Neuron (in vitro differentiated cells): Measurements from ENCODE around the gene PTGES3.
A peak's percentile ranks its signal among the peaks of the same experiment; 100 is the strongest.
"Not testable (repeated sequence)": the region's sequence is repeated elsewhere in the genome, so short reads cannot be mapped to it uniquely, and the experiment has no call there.

ENCODE experiments used
- H2AFZ ChIP-seq: one replicate; pipeline ENCODE4 v1.6.1; 2013; ENCODE audit warnings: low read depth, mild to moderate bottlenecking, inconsistent platforms, low read length, moderate library complexity
- H3K27me3 ChIP-seq: one replicate; pipeline ENCODE4 v1.6.1; 2013; ENCODE audit warnings: low read length; ENCODE audit not compliant: insufficient read depth
- H3K36me3 ChIP-seq: one replicate; pipeline ENCODE4 v1.6.1; 2013; ENCODE audit warnings: low read length; ENCODE audit not compliant: insufficient read depth
- H3K4me1 ChIP-seq: one replicate; pipeline ENCODE4 v1.6.1; 2013; ENCODE audit warnings: low read length; ENCODE audit not compliant: insufficient read depth
- H3K4me3 ChIP-seq: 2 replicates; pipeline ENCODE4 v1.5.1; 2013; ENCODE audit warnings: mild to moderate bottlenecking, low read length, moderate library complexity
- H3K9me3 ChIP-seq: one replicate; pipeline ENCODE4 v1.6.1; 2013; ENCODE audit warnings: low read length

PTGES3 gene, protein sequence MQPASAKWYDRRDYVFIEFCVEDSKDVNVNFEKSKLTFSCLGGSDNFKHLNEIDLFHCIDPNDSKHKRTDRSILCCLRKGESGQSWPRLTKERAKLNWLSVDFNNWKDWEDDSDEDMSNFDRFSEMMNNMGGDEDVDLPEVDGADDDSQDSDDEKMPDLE

DNA sequence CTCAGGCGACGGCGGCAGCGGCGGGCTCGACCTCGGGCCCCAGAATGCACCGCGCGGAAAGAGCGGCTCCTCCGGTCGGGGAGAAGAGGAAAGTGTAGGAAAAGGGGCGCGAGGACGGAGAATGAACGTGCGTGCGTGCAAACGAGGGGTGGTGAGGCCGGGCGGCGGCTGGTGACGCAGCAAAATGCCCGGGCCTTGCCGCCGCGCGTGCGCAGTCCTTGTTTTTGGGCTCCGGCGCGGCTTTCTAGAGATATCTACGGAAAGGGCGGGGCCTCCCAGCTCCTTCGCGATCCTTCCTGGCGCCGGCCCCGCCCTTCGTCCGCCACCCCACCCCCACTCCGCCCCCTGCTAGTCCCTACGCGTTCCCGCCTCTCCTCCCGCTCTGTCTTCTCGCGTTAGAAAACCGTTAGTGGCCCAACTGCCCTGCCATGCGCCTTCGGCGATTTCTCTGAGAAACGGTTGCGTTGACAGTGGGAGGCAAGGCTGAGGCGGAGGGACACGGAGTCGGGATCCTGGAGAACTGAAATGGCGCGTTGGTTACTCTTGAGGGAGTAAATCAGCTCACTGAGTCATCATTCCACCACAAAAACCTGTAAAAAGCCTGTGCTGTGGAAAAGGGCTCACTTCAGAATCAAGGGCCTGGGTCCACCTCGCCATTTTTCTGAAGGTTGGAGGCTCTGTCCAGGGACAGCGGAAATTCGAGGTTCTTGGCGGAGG, at the start of gene PTGES3:
PTGES3 (minus strand) TSS at position 156 of the 717 bp plus-strand sequence. CDS start 285 bp downstream, outside the sequence.
- peak within 1 kb of the TSS; percentile 86 for H3K4me3 ChIP-seq
- no peaks in the 10 kb centered on the region for H3K27me3 ChIP-seq
- H3K9me3 ChIP-seq: no peaks in the 10 kb centered on the region
- H3K4me1 ChIP-seq: peaks cover 20% of the 10 kb centered on the region
- peaks cover 6% of the 10 kb centered on the region for H3K36me3 ChIP-seq
- peak within 1 kb of the TSS; percentile 64 for H2AFZ ChIP-seq

DNA sequence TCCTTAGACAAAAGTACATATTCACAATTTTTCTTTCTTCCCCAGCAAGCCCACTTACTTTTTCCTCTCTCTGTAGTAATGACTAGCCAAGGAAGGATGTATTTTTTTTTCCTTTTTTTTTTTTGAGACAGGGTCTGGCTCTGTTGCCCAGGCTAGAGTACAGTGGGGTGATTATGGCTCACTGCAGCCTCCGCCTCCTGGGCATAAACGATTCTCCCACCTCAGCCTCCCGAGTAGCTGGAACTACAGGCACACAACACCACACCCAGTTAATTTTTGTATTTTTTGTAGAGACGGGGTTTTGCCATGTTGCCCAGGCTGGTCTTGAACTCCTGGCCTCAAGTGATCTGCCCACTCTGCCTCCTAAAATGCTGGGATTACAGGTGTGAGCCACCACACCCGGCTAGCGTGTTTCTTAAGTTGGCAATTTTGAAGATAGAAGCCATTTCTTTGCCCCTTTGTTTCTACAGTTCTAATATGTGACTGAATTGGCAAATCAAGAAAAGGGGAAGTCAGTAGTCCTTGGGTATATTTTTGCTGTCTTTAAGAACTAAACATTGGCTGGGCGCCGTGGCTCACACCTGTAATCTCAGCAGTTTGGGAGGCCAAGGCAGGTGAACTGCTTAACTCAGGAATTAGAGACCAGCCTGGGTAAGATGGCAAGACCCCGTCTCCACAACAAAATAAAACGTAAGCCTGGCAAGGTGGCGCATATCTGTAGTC, 40.2 kb upstream of the PTGES3 start:
- Histone ChIP-seq H3K4me3 (no peak overlapping the region), H3K4me1 (peaks cover 13% of the 10 kb centered on the region), H3K9me3 (no peaks in the 10 kb centered on the region), H3K27me3 (no peaks in the 10 kb centered on the region), H2AFZ (no peak overlapping the region), H3K36me3 (peaks cover 25% of the 10 kb centered on the region)

DNA sequence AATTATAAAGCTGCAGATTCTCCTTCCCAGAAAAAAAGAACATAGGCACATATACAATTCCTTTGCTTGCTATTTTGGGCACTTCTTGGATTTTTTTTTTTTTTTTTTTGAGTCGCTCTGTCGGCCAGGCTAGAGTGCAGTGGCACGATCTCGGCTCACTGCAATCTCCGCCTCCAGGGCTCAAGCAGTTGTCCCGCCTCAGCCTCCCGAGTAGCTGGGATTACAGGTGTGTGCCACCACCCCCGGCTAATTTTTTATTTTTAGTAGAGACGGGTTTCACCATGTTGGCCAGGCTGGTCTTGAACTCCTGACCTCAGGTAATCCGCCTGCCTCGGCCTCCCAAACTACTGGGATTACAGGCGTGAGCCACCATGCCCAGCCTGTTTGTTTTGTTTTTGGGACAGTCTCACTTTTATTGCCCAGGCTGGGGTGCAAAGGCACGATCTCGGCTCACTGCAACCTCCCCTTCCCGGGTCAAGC, 38.2 kb upstream of the PTGES3 start:
- not testable (repeated sequence) for H3K4me3 ChIP-seq, H2AFZ ChIP-seq, H3K27me3 ChIP-seq, H3K9me3 ChIP-seq
- Histone ChIP-seq H3K36me3 (peaks cover 32% of the 10 kb centered on the region), H3K4me1 (peaks cover 26% of the 10 kb centered on the region)

DNA sequence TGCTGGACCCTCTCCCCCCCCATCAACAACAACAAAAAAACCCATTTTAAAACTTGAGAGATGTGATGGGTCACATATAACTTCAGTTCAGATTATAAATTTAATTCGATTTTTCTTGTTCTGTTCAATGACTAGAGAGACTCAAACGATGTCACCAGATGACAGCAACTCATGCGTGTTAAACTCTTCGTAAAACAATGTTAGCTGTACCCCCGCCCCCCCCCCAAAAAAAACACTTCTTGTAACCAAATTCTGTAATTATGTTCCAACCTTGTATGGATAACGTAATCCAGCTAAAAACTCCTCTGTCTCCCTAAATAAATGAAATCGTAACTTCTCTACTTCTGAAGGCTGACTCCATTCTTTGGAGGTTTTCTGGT, 37.6 kb upstream of the PTGES3 start:
- H3K4me3 ChIP-seq: peak overlapping the region; percentile 87
- H3K27me3 ChIP-seq: no peaks in the 10 kb centered on the region
- peaks cover 33% of the 10 kb centered on the region for H3K36me3 ChIP-seq
- peaks cover 26% of the 10 kb centered on the region for H3K4me1 ChIP-seq
- H2AFZ ChIP-seq: peak overlapping the region; percentile 70
- H3K9me3 ChIP-seq: no peaks in the 10 kb centered on the region

DNA sequence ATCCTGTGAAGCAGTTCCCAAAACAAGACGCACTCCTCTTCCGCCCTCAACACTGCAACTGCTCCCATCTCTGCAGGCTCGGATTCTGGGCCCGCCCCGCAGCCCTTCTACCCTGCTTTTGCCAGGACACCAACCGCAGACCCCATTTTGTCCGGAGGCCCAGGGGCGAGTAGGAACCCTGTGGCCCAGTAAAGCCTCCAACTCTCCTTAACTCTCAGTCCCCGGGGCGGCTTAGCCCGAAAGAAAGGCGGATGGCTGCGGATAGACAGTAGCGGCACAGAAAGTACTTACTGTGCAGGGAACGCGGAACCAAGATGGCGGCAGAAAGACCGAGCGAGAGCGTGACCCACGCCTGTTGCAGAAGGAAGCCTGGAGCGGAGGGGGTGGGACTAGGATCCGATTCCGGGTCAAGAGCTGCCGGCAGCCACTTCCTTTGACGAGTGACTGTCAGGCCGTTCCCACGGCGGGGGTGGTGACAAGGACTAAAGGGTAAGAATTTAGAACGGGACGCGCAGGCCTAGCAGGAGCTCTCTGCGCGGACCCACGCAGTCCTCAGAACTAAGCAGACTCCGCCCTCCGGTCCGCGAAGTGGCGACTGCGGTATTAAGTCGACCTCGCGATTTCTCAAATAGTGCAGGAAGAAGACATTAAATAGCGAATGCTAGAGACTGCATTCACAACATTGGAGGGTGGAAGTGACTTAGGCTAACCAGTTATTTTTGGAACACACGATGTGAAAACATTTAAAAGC, 37.1 kb upstream of the PTGES3 start, which contains the start of gene NACA:
NACA (minus strand) TSS at position 328 of the 751 bp plus-strand sequence. CDS start 778 bp downstream, outside the sequence.
- Histone ChIP-seq H3K4me1 (peaks cover 26% of the 10 kb centered on the region), H2AFZ (peak within 1 kb of the TSS; percentile 70), H3K9me3 (no peaks in the 10 kb centered on the region), H3K36me3 (peaks cover 38% of the 10 kb centered on the region), H3K27me3 (no peaks in the 10 kb centered on the region), H3K4me3 (peak within 1 kb of the TSS; percentile 87)

DNA sequence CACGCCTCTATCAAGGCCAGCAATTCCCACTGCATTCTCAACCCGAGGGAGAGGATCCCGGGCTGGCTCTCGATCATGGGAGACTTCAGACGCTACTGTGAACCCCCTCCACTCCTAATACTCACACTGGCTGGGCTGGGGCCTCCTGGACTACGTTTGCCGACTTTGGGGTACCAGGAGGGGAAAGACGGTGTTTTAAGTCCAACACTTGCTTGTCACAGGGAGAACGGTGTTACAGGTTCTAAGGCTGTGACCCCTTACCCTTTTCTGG, 36.6 kb upstream of the PTGES3 start:
- peaks cover 39% of the 10 kb centered on the region for H3K36me3 ChIP-seq

DNA sequence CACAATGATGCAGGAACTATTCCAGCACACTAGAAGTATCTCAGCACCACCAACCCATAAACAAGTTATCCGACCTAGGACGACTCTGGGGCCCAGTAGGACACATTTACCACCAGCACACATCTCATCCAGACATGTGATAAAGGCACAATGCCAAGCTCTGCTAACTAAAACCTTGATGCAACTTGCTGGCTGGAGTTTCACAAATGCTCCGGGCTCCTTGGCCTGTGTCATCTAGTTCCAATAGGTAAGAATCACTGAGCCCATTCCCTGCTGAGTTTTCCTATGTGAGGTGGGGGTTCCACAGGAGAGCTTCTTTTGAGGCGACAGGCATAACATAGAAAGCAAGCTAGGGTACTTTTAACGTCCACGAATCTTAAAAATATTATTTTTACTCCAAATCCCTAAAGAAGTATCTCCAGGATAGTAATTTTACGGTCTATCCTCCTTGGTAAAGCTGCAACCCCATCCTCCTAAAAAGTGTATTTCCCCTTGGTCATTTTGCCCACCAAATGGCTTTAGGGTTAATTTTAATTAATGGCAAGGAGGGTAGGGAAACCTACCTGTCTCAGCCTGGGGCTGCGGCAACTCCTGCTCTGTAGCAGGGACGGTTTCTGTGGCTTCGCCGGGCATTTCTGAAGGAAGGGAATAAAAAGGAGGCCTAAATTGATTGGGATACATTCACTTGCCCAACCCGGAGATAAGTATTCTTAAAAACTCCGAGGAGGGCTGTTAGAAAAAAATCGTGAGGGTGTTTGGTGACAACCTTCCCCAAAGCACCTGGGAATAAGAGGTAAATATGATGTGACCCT, 36.0 kb upstream of the PTGES3 start:
- H3K36me3 ChIP-seq: peaks cover 41% of the 10 kb centered on the region
- H3K4me1 ChIP-seq: peaks cover 26% of the 10 kb centered on the region
- no peaks in the 10 kb centered on the region for H3K9me3 ChIP-seq
- no peak overlapping the region for H2AFZ ChIP-seq
- no peaks in the 10 kb centered on the region for H3K27me3 ChIP-seq
- H3K4me3 ChIP-seq: peak overlapping the region; percentile 87

More for the DNA sequence above, 36.6 kb upstream of the PTGES3 start:
- H3K4me1 ChIP-seq: peaks cover 26% of the 10 kb centered on the region
- no peaks in the 10 kb centered on the region for H3K27me3 ChIP-seq
- H3K9me3 ChIP-seq: no peaks in the 10 kb centered on the region
- no peak overlapping the region for H2AFZ ChIP-seq
- H3K4me3 ChIP-seq: peak overlapping the region; percentile 87

DNA sequence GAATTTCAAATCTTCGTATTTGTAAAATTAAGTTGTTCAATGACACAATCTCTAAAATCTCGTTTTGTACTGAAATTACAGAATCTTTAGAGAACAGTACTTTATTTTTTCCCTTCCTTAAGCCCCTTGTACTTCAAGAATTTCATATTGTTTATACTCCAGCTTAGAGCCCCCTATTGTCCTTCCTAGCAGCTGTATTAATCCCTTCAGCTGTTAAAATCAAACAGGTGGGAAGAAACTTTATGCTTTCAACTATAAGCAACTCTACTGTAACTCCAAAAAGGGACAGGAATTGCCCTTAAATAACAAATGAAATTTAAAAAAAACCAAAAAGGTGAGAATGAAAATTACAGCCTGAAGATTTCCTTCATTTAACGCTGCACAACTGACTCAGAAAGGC, 35.3 kb upstream of the PTGES3 start:
- Histone ChIP-seq H3K36me3 (peaks cover 46% of the 10 kb centered on the region), H3K4me3 (peak overlapping the region; percentile 87), H2AFZ (no peak overlapping the region), H3K4me1 (peaks cover 26% of the 10 kb centered on the region), H3K9me3 (no peaks in the 10 kb centered on the region), H3K27me3 (no peaks in the 10 kb centered on the region)

DNA sequence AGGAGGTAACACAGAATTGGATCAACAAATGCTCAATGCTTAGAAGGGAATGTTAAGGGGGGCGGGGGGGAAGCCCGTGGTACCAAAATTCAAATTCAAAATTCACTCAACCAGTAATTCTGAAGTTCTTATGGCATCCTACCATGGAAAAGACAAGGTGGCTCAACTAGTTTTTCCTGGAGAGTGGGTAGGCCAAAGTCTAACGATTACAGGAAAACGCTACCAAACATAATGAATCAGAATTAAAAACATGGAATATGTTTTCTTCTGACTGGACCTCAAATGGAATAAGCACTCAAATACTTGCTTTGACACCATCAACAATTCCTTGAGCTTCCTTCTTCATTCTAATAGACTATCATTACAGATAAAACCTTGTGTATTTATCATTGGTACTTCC, 34.7 kb upstream of the PTGES3 start:
- no peak overlapping the region for H2AFZ ChIP-seq
- H3K4me3 ChIP-seq: peak overlapping the region; percentile 87
- H3K4me1 ChIP-seq: peaks cover 26% of the 10 kb centered on the region
- no peaks in the 10 kb centered on the region for H3K9me3 ChIP-seq
- no peaks in the 10 kb centered on the region for H3K27me3 ChIP-seq
- H3K36me3 ChIP-seq: peaks cover 46% of the 10 kb centered on the region

DNA sequence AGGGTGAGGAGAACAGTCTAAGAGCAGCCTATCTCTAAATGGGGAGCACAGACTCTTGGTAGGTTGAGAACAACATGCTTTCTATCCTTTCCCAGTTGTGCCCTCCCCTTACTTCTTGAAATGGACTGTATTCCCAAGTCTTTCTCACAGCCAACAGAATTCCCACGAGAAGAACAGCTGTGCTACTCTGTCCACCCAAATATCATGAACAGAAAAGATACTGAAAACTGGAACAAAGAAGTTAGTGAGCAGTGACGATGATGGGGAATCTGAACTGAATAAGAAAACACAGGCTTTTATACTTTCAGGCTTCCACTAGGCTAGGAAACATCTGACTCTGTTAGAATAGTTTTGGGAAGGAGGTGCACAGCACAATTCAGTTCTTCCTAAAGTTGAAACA, 33.6 kb upstream of the PTGES3 start:
- H3K4me3 ChIP-seq: no peak overlapping the region
- H3K4me1 ChIP-seq: peaks cover 26% of the 10 kb centered on the region
- H3K36me3 ChIP-seq: peaks cover 46% of the 10 kb centered on the region
- no peaks in the 10 kb centered on the region for H3K27me3 ChIP-seq
- H2AFZ ChIP-seq: no peak overlapping the region
- no peaks in the 10 kb centered on the region for H3K9me3 ChIP-seq

DNA sequence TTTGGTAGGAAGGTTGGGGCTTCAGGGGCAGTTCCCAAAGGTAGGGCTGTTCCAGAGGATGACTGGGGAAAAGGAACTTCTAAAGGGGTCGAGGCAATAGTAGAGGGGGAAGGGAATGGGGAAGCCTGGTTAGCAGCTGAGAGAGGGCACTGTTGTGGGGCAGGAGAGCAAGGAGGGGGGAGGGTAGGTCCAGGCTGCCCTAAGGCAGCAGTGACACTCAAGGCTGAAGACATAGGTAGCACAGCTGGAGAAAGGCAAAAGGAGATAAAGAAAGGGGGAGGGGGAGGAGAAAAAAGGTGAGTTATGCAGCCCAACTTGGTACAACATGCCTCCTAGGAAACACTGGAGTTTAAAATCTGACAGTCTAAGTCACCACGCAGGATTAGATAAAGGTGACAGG, 33.1 kb upstream of the PTGES3 start:
- H3K27me3 ChIP-seq: no peaks in the 10 kb centered on the region
- H3K9me3 ChIP-seq: no peaks in the 10 kb centered on the region
- no peak overlapping the region for H2AFZ ChIP-seq
- H3K4me1 ChIP-seq: peaks cover 26% of the 10 kb centered on the region
- H3K4me3 ChIP-seq: no peak overlapping the region
- peaks cover 49% of the 10 kb centered on the region for H3K36me3 ChIP-seq

DNA sequence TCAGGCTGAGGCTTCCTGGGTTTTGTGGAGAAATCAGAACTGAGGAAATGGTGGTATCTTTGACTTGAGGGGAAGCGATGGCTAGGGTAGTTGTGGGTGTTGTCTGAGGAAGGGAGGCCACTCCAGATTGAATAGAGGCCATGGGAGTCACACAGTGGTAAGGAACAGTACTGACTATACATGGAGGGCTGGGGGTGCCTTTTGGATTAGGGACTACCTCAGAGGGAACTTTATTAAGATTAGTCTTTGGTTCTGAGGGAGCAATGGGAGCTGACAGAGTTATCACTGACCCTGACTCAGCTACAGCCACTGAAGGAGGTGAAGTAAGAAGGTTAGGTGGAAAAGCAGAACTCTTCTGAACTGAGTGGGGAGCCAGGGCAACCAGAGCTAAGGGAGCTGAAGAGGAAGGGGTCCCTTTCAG, 32.7 kb upstream of the PTGES3 start:
- H2AFZ ChIP-seq: no peak overlapping the region
- no peaks in the 10 kb centered on the region for H3K9me3 ChIP-seq
- no peak overlapping the region for H3K4me3 ChIP-seq
- H3K36me3 ChIP-seq: peaks cover 54% of the 10 kb centered on the region
- H3K4me1 ChIP-seq: peaks cover 22% of the 10 kb centered on the region
- H3K27me3 ChIP-seq: no peaks in the 10 kb centered on the region
